HG02884 (cell line): ENCODE results near the gene PRKAR1B.
"Not testable (repeated sequence)": the region's sequence is repeated elsewhere in the genome, so short reads cannot be mapped to it uniquely, and the experiment has no call there.

Source experiments
- ATAC-seq: cut with Tn5 transposase; IDR thresholded peaks from one replicate; pipeline ENCODE4 v1.9.1; 2021; ENCODE audit warnings: mild to moderate bottlenecking, moderate library complexity; ENCODE audit not compliant: unreplicated experiment

Gene PRKAR1B

GRCh38 chr7:757741-758163, 30.7 kb upstream of the PRKAR1B start:
- ATAC-seq: no peak

DNA sequence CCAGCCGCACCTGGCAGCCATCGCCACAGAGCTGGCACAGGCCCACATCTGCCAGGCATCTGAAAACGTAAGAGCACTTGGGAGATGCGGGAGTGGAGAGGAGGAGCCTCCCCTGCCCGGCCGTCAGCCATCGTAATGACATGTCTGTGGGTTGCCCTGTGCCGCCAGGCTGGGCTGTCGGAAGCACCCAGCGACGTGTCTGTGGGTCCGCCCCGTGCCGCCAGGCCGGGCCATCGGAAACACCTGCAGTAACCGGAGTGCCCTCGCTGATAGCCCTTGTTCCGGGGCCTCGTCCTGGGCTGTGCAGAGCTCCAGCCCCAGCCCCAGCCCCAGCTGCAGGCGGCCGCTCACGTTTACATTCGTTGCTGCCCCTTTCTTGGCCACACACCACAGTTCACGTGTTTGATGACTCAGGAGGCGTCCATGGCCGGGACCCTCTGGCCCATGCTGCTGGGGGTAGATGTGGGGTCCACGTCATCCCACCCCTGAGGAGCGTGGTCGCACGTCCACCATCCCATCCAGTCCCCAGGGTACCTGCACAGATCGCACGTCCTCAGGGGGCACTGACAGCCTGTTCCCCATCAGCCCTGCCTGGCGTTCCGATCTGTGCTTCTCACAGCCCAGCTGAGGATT, 30.0 kb upstream of the PRKAR1B start:
- ATAC-seq: no peak

DNA sequence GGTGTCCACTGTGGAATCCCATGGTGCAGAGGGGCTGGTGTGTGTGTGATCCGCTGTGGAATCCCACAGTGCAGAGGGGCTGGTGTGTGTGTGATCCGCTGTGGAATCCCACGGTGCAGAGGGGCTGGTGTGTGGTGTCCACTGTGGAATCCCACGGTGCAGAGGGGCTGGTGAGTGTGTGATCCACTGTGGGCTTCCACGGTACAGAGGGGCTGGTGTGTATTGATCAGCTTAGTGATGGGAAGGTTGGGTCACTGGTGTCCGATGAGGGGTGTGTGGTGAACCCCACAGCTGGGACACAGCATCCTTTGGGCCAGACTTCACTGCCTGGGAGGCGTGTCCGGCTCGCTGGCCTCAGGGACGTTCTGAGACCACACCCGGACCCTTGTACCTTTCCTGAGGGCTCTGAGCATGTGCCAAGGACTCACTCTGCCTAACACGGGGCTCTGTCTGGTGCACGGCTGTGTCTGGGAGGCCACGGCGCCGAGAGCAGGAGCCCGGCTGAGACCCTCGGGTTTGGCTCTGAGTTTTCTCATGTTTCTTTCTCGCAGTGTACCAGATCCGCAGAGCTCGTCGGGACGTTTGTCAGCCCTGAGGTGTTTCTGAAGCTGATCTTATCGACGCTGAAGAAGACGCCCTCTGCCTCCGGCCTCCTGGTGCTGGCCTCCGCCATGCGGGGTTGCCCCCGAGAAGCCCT, 29.3 kb upstream of the PRKAR1B start:
- ATAC-seq: no peak

DNA sequence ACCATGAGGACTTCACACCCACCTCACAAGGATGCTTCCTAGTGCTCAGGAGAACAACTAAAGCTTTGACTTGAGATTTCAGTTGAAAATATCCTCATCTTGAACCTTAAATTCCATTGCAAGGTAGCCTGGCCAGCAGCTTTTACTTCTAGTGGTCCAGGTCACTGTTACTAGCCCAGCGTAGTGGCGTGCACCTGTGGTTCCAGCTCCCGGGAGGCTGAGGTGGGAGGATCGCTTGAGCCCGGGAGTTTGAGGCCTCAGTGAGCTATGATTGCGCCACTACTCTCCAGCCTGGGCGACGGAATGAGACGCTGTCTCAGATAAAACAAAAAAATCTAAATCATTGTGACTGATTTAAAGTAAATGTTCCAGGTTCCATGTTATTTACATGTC, 28.3 kb upstream of the PRKAR1B start:
- ATAC-seq: no peak

- no peak for ATAC-seq
These were observed 27.7 kb upstream of the PRKAR1B start for GRCh38 chr7:754531-755412.

DNA sequence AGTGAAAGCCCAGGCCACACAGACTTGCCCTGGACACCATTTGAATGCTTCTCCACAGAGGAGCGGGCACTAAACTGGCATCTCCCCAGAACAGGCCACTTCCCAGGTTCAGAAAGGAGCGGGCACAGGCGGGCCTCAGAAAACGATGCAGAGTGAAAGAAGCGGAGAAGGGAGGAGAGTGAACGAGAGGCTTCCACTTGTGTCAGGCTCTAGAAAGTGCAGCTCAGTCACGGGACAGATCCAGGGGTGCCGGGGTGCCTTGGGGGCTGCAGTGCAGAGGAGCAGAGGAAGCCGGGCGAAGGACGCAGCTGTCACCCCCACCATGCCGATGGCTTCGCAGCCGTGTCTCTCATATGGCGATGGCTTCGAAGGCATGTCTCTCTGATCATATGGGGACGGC, 26.1 kb upstream of the PRKAR1B start:
- ATAC-seq: no peak

DNA sequence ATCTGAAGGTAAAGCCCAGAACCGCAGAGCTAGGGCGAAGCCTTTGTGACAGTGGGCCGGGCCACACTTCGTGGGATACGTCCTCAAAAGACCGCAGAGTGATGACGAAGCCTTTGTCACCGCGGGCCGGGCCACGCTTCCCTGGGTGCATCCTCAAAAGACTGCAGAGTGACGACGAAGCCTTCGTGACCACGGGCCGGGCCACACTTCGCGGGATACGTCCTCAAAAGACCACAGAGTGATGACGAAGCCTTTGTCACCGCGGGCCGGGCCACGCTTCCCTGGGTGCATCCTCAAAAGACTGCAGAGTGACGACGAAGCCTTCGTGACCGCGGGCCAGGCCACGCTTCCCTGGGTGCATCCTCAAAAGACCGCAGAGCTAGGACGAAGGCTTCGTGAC, 25.2 kb upstream of the PRKAR1B start:
- not testable (repeated sequence) for ATAC-seq

GRCh38 chr7:751826-752225, 24.7 kb upstream of the PRKAR1B start:
- ATAC-seq: no peak

- ATAC-seq: no peak
These were observed 23.2 kb upstream of the PRKAR1B start for GRCh38 chr7:750111-750905.

GRCh38 chr7:749140-749551, 22.1 kb upstream of the PRKAR1B start:
- no peak for ATAC-seq

GRCh38 chr7:748446-748845, 21.4 kb upstream of the PRKAR1B start:
- ATAC-seq: no peak

DNA sequence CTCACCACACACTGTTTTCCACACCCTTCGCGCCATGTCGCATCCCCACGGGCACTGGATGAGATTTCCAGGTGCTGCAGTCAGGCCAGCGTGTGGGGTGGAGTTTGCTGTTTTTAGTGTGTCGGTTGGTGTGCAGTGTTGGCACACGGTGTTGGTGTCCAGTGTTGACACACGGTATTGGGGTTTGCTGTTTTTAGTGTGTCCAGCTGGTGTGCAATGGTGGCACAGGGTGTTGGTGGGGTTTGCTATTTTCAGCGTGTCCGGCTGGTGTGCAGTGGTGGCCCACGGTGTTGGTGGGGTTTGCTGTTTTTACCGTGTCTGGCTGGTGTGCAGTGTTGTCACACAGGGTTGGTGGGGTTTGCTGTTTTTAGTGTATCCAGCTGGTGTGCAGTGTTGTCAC, 20.1 kb upstream of the PRKAR1B start:
- ATAC-seq: no peak

- ATAC-seq: no peak
These were observed 19.3 kb upstream of the PRKAR1B start for GRCh38 chr7:746155-747061.

DNA sequence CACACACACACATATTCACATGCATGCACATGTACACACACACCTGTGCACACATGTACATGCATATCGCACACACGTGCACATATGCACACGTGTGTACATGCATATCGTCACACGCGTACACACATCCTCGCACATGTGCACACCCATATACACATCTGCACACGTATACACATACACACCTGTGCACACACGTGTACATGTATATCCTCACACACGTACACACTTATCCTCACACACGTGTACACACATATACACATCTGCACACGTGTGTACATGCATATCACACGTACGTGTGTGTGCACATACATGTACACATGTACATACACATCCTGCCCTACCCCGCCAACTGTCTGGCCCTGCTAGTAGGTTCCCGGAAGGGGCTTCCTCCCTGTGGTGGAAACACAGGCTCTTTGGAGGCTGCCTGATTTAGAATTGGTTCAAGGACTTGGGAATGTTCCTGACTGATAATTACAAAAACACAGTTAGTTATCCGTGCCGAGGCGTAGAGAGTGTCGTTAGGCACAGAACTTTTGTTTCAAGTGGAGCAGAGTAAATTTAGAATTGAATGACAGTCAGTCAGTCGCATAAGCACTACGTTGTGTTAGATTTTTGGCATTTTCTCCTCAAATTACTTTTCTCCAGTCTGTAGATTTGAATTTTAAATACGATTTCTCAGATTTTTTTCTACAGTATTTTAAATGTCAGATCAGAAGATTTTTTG, 18.5 kb upstream of the PRKAR1B start:
- no peak for ATAC-seq

GRCh38 chr7:744854-745430, 17.9 kb upstream of the PRKAR1B start:
- no peak for ATAC-seq

DNA sequence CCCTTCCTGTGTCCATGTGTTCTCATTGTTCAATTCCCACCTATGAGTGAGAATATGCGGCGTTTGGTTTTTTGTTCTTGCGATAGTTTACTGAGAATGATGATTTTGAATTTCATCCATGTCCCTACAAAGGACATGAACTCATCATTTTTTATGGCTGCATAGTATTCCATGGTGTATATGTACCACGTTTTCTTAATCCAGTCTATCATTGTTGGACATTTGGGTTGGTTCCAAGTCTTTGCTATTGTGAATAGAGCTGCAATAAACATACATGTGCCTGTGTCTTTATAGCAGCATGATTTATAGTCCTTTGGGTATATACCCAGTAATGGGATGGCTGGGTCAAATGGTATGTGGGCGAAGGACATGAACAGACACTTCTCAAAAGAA, 17.0 kb upstream of the PRKAR1B start:
- ATAC-seq: not testable (repeated sequence)

DNA sequence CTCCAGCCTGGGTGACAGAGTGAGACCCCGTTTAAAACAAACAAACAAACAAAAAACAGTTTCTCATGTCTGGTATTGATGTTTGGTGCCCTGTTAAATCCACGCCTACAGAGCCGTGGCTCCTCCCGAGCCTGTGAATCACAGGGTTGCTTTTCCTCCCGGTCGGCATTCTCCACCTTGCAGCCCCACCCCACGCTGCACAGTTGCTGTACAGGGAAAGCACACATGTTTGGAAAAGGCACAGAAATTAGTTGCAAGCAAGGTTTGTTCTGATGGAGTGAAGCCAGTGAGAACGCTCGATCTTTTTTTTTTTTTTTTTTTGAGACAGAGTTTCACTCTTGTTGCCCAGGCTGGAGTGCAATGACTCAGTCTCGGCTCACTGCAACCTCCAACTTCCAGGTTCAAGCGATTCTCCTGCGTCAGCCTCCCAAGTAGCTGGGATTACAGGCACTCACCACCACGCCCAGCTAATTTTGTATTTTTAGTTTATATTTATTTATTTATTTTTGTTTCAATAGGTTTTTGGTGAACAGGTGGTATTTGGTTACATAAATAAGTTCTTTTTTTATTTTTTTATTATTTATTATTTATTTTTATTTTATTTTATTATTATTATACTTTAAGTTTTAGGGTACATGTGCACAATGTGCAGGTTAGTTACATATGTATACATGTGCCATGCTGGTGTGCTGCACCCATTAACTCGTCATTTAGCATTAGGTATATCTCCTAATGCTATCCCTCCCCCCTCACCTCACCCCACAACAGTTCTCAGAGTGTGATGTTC, 16.5 kb upstream of the PRKAR1B start:
- ATAC-seq: not testable (repeated sequence)

- ATAC-seq: no peak
These were observed 15.7 kb upstream of the PRKAR1B start for GRCh38 chr7:742791-743190.
